GM18868 (cell line): Measurements from ENCODE around the gene EIF2AK3.
"Not testable (repeated sequence)": the region's sequence is repeated elsewhere in the genome, so short reads cannot be mapped to it uniquely, and the experiment has no call there.

ENCODE experiments used
- ATAC-seq: cut with Tn5 transposase; IDR thresholded peaks from one replicate; pipeline ENCODE4 v1.9.1; 2021; ENCODE audit warnings: mild to moderate bottlenecking, moderate library complexity; ENCODE audit not compliant: unreplicated experiment

EIF2AK3 gene

DNA sequence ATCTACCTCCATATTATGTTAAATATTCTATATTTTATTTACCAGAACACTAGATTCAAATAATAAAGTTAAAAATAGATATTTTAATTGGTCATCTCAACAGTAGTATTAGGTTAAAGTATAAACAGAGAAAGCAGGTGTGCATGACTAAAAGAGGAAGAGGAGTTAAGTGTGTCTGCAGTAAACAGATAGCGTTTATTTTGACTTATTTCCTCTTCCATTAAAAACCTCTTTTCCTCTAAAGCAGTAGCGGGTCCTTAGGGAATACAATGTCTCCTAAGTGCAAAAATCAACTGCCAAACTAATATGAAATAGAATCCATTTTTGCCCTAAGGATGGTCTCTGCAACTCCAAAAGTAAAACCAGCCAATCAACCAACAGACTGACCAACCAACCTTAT is 27.7 kb downstream of the EIF2AK3 start:
- no peak for ATAC-seq

- no peak for ATAC-seq
Measured at GRCh38 chr2:88597168-88597567, 30.1 kb downstream of the EIF2AK3 start.

- no peak for ATAC-seq
Measured at GRCh38 chr2:88596141-88596830, 31.0 kb downstream of the EIF2AK3 start.

GRCh38 chr2:88591698-88592097 is 35.6 kb downstream of the EIF2AK3 start:
- ATAC-seq = no peak

DNA sequence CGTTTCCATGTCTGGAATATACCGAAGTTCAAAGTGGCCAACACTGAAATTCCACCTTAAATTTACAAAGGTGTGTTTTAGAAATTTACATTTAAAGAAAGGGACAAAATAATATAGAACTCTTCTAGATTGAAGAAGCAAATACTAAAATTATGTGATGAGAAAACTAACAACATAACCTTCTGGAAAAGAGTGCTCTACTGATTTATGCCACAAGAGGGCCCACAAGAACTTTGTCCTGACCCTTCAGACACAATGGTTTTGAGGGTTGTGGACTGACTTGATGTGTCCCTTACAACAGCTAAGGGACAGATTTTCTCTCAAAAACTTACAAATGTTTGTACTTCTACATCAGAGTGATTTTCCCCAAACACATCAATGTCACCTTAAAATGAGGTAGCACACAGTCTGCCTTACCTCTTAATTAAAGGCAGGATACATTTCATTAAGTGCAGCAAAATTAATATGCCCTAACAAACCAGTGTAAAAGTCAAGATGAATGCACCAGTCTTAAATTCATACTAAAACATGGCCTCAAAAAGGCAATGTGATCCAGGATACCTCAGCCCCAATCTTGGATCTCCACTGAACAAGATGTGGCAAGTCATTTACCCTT is 36.2 kb downstream of the EIF2AK3 start:
- peak; percentile 74 for ATAC-seq

GRCh38 chr2:88585969-88586368 is 41.3 kb downstream of the EIF2AK3 start:
- ATAC-seq = no peak

DNA sequence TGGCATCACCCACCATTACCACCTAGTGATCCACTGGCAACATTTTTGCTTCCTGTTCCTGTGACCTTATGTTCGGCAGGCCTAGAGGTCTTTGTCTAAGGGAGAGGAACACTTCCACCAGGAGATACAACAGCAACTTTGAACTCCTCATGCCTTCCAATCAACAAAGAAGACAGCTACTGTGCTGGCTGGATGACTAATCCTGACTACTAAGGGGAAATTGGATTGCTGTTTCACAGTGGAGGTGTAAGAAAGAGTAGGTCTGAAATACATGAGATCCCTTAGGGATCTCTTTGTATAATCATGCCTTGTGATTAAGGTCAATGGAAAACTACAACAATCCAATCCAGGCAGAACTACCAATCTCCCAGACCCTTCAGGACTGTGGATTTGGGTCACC is 45.2 kb downstream of the EIF2AK3 start:
- no peak for ATAC-seq

- ATAC-seq = no peak
Measured at GRCh38 chr2:88580088-88580487, 47.2 kb downstream of the EIF2AK3 start.

DNA sequence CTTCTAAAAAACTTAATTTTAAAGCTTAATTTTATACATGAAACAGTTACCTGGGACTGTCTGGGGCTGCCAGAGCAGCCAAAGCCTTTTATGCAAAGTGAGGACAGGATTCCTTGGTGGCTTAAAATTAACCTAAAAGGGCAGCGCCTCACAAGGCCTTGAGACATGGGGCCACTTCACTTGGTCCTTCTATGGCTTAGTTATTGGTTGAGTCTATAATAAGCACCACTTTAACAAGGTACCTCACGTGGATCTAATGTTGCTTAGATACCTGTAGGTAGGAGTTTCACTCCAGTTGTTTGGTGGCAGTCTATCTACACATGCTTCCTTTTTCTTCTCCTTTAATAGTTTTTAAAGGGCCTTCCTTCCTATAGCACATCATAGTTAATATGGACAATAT is 51.6 kb downstream of the EIF2AK3 start:
- no peak for ATAC-seq

- ATAC-seq = no peak
Measured at GRCh38 chr2:88575051-88575450, 52.2 kb downstream of the EIF2AK3 start.

- peak; percentile 99 for ATAC-seq
Measured at GRCh38 chr2:88574445-88574844, 52.8 kb downstream of the EIF2AK3 start.

DNA sequence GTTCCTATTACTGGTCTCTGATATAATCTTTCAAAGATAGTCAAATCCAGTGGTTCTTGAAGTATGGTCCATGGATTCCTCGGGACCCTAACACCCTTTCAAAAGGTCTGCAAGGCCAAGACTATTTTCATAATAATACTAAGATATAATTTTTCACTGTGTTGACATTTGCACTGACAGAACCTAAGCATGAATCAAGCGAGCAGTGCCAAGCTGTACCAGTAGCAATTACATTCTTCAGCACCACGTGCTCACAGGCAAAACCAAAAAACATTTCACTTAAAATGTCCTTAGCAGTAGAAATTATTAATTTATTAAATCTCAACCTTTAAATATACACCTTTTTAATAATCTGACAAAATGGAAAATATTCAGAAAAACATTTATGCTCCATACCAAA is 59.1 kb downstream of the EIF2AK3 start:
- no peak for ATAC-seq

GRCh38 chr2:88564402-88564801 is 62.9 kb downstream of the EIF2AK3 start:
- no peak for ATAC-seq

DNA sequence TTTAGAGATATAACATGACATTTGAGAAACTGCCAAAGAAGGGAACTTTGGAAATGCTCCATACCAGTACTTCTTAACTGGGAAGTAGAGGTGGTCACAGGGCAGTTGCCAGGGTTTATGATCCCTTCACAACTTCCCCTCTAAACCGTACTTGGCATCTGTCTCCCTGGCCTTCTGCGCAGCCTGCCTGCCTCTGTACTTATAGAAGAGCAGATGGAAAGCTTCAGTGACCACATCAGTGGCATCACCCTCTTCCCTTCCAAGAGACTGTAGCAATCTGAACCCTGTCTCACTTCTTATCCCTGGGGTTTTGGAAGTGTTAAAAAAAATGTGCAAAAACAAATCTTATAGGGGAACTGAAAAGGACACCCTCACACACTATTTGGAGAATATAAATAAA is 64.1 kb downstream of the EIF2AK3 start:
- ATAC-seq = no peak

DNA sequence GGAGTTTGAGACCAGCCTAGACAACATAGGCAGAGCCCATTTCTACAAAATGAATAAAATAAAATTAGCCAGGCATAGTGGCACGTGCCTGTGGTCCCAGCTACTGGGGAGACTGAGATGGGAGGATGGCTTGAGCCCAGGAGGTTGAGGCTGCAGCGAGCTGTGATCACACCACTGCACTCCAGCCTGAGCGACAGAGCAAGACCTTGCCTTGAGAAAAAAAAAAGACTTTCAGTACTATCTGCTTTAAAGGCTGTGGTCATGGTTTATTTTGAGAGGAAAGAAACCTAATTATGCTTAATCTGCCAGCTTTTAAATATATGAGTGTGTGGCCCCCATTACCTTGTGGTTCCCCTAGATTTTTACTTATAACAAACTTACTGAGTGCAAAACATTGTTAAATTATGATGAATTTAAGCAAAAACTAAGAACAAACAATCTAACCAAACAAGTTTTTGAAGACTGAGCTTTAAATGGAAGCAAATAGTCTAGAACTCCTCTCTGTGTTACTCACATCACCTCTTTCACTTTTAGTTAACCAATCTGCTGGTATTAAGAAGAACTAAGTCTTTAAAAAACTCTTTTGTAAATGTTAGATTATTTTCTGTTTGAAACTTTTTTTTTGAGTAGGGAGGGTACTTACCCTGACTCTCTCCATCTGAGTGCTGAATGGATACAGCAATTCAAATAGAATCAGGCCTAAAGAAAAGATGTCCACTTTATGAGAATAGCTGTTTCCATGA is 65.4 kb downstream of the EIF2AK3 start:
- peak; percentile 76 for ATAC-seq

- no peak for ATAC-seq
Measured at GRCh38 chr2:88560619-88561307, 66.5 kb downstream of the EIF2AK3 start.

DNA sequence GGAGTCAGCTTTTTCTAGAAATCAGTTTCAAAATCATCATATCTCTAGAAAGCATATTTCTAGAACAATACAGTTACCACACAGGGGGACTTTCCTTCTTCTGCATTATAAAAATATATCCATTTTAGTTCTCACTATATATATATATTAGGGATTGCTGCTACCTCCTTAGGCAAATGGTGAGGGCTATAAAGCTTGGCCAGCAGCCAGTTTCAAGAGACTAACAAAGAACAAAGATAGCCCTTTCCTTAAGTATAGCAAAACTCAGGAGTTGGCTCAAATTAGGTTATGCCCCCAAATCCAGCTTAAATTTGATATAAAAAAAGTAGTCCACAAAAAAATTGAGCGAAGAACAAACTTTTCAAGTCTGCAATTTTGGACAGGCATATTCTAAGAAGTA is 70.0 kb downstream of the EIF2AK3 start:
- ATAC-seq = no peak

DNA sequence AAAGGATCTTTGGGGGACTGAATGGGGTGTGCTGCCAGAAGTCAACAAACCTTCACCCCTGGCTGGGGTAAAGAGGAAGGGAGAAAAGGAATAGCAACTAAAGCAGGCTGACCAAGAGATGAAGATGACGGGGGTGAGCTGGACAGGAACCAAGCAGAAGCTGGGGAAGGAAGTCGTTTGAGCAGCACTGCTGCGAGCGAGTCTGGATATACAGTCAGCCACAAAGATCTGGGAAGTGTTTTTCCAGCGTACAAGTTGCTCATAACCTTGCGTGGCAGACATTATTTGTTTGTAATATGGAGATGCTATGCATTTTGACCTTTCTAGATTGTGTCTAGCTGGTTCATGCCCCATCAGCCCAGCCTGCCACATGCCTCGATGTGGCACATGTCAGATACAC is 71.2 kb downstream of the EIF2AK3 start:
- no peak for ATAC-seq

GRCh38 chr2:88554189-88554588 is 73.1 kb downstream of the EIF2AK3 start:
- ATAC-seq = no peak

DNA sequence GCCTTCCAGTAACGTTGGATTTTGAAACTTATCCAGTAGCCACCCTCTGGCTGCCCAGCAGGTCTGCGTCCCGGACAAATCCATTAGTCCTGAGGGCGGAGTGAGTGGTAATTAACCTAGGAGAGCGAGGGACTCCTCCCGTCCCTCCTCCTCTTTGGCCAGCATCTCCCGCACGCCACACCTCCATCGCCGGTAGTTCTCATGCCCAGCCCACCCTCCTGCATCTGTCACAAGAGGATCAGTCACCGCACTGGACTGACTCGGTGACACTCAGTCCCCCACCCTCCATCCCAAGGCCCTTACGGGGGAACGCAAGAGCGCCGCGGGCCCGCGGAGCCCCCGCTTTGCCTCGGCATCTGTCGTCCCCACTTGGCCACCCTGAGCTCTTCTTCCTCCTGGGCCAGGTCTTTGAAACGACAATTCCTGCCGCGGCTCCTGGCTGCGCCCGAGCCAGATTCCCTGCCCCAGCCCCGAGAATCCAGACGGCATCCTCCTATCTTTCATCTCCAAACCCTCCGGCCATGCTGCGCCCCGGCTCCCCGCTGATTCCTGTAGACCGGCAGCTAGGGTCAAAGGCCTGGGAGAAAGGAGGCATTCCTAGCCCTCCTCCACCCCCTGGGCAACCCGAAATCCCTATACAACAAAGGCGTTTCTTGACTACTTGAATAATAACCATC is 77.5 kb downstream of the EIF2AK3 start:
- no peak for ATAC-seq

- not testable (repeated sequence) for ATAC-seq
Measured at GRCh38 chr2:88546291-88546690, 81.0 kb downstream of the EIF2AK3 start.
